HK-2 (cell line): ENCODE data around the gene TMEM258.
A peak's percentile ranks its signal among the peaks of the same experiment; 100 is the strongest.

Experiments
- DNase-seq: peaks from one replicate; pipeline ENCODE4 v3.0.0-alpha.2; 2018; ENCODE audit not compliant: unreplicated experiment

TMEM258 gene

DNA sequence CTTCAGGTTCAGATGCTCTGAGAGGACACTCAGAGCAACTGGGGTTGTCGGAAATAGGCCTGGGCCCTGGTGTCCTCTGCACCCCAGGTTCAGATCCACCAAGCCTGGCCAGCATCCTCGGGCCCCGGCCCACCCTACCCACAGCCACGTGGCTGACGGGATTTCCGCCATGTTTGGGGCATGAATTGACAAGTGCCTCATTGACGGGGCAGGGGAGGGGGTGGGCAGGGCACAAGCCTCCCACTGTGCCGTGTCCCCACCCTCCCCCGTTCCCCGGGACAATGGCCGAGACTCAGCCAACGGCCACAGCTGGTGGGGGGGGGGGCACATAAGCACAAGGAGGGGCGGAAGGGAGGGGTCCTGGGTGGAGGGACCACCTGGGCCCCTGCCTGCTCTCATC is 31.5 kb downstream of the TMEM258 start:
- no peak for DNase-seq

DNA sequence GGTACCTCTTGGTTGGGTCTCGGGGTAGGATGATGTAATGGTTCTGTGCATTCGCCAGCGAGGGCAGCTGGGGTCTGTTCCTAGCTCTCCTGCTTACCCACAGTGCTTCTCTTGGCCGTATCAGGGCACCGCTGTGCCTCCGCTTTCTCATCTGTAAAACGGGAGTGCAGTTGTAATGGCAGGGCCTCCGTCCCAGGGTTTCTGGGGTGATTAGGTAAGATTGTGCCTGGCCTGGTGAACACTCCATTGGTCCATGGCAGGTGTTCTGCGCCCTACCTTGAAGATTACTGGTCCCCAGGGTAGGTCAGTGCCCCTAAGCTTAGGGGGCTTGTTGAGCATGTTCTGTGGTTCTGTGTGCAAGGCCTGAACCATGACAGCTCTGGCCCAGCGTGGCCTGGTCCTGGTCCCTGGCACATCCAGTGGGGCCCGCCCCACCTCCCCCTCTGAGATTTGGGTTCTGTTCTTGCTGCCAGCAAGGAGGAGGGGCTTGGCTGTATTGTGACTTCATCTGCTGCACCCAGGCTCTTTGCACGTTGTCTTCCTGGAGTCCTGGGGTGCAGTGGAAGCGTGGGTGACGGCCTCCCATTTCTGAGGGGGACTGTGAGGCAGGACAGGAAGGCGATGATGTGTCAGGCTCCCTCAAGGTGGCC is 35.1 kb downstream of the TMEM258 start:
- DNase-seq = no peak

DNA sequence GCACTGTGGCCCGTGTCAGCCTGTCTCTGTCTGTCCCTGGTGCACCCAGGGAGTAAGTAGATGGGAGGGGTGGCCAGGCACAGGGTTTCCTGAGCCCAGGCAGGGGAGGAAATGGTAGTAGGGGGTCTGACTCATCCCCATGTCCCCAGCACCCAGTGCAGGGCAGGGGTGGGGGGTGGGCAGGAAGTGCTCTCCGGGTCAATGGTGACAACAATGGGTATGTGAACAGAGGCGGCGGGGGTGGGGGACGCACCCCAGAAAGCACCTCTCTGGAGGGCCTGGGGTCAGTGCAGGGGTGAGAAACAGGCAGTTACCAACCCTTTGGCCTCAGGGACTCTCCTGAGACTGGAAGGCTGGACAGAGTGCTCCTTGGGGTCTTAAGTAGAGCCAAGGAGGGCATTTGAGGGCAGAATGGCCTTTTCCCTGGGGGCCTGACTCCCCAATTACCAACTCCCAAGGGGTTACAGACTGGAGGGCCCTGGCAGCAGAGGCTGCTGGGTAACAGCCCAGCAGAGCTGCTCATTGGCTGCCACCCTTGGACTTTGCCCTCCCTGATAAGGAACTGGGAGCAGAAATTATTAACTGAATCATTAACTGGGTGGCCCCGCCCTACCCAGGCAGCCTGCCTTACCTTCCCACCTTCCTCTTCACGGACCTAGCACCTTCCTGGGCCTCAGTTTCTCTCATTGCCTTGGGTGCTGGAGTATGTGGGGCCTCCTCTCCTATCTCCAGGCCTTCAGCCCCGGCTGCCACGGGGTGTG is 35.8 kb downstream of the TMEM258 start:
- peak; percentile 80 for DNase-seq

DNA sequence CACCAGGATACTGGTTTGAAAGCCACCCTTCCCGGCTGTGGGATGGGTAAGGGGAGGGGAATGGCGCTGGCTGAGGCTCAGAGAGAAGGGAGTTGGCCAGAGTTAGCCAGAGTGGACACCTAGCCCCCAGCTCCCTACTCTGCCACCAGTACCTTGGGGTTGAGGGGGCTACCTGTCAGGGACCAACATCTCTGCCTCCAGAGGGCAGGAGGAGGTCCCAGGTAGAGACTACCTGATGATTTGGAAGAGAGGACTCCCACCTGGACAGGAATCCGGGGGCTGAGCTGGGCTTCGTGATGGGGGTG is 36.3 kb downstream of the TMEM258 start:
- no peak for DNase-seq

DNA sequence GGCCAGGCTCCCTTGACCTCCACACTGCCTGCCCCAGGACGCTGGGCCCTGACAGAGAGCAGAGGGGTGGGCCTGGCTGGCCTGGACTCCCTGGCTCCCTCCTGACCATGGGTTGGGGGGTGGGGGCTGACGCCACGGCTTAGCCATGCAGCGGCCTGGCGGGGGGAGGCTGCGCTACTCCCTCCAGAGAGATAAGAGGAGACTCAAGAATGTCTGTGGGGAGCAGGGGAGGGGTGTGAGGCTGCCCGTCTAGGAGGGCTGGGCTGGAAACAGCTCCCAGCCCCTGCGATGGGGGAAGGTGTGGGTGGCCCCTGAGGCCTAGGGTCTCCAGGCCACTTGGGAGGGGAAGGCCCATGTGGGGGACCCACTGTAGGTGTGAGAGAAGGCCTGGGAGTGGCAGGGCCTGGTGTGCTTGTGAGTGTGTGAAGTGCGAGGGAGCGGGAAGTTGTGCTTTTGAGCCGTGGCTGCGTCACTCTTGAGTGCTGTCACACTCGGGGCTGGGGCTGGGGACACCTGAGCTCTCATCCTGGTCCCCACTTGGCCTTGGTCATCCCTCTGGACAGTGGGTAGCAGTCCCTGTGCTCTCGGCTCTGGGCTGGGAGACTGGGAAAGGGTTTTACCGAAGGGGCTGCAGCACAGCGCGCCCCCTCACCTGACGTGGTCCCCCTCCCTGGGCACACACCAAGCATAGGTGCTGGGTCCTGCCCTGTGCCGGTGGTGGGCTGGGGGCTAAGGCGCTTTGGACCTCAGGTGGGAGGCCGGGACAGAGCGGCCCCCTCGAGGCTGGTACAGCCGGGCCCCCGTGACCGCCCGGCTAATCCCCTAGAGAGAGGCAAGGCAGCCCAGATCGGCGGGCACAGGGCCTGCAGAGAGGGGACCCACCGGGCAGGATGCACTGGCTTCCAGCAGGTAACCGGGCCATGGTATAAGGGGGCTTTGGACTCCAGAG is 37.6 kb downstream of the TMEM258 start:
- DNase-seq = no peak

DNA sequence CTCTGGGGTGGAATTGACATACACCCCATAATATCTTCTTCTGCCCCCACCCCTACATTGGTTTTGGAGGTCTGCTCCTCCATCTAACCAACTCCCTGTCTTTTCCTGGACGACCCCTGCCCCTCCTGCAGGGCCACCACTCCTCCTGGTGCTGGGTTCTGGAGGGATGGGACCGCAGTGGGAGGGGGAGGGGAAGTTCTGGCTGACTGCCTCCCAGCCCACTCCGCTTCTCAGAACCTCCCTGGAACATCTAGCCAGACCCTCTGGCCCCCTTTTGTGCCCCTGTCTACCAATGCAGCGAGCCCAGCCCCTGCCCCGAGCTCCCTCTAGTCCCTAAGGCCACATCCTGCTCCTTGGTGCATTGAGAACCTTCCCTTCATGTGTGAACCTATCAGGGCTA is 38.7 kb downstream of the TMEM258 start:
- no peak for DNase-seq

DNA sequence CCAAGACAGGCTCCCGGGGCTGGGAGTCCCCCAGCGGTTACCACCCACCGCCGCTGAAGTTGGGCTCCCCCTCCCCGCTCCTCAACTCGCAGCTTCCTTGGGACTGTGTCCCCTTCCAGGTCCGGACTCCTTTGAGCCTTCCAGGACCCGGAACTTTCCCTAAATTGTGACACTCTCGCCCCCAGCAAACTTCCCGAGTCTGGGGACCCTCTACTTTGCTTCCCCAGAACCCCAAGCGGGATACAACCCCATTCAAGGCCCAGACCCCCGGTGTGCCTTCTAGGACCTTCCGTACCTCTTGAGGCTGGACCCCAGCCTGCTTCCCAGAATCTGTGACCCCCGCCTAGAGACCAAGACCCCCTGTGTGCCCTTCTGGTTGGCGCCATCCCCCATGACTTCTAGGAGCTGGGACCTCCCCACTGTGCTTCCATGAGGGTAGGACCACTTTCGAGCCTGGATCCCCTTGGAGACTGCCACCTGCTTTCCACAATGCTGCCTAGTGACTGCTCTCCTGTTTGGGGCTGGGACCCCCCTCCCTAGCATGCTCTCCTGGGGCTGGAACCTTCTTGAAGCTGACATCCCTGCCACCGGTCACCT is 39.4 kb downstream of the TMEM258 start:
- DNase-seq = no peak

DNA sequence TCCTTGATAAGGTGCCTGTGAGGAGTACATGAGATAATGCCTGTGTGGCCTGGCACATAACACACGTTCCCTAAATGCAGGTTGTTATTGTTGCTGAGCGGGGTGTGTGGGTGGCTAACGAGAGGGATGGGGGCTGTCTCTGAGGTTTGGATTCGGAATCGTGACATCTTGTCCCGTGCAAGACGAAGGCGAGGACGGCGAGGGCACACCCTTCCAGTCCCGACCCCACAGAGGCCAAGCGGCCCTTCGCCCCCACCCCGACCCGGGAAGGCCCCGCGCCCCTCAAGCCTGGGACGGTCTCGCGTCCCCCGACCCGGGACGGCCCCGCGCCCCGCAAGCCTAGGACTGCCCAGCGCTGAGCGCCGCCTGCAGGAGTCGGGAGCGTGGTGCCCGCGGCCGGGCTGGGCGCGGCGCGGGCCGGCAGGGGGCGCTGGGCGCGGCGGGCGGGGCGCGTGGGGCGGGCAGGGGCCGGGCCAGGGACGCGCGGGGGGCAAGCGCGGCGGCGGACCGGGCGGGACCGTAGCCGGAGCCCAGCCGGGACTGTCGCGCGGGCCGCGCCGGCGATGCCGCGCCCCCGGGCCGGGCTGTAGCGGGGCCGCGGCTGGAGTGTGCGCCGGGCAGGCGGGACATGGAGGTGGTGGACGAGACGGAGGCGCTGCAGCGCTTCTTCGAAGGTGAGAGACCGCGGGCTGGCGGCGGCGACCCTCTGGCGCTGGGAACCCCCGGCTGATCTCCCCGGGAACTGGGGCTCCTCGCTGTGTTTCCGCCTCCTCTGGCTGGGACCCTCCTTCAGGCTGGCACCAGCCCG is 40.1 kb downstream of the TMEM258 start, which contains the start of gene MYRF:
Gene MYRF, plus strand, starts transcription at position 520 of the 808 bp plus-strand sequence. Its CDS starts 109 bp downstream, at position 629.
- DNase-seq = peak; percentile 65

DNA sequence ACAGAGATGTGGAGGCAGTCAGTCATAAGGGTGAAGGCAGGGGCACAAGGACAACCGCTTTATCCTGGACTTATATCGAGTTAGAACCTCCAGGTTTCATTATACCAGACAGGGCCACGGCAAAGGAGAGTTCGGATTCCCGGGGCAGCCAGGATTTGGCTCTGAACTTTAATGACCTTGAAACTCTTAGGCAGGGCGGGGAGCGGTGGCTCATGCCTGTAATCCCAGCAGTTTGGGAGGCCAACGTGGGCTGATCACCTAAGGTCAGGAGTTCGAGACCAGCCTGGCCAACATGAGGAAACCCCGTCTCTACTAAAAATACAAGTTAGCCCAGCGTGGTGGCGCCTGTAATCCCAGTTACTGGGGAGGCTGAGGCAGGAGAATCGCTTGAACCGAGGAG is 41.0 kb downstream of the TMEM258 start:
- no peak for DNase-seq

DNA sequence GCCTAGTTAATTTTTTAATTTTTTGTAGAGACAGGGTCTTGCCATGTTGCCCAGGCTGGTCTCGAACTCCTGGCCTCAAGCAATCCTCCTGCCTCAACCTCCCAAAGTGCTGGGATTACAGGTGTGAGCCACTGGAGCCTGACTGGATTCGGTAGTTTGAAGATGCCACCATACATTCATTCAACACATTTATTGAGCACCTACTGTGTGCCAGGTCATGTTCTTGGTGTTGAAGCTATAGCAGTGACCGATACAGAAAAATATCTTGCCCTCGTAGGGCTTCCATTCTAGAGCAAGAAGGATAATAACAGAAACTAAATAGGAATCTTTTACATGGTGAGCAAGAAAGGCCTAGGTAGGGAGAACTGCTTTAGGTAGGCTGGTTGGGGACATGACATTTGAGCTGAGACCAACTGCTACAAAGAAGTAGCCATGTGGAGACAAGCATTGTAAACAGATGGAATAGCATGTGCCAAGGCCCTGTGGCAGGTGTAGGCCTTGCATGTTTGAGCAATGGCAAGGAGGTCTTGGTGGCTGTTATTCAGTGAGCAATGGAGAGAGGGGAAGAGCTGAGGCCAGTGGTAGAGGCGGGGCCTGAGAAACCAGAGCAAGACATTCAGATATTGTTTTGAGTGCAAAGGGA is 41.6 kb downstream of the TMEM258 start:
- DNase-seq = no peak

DNA sequence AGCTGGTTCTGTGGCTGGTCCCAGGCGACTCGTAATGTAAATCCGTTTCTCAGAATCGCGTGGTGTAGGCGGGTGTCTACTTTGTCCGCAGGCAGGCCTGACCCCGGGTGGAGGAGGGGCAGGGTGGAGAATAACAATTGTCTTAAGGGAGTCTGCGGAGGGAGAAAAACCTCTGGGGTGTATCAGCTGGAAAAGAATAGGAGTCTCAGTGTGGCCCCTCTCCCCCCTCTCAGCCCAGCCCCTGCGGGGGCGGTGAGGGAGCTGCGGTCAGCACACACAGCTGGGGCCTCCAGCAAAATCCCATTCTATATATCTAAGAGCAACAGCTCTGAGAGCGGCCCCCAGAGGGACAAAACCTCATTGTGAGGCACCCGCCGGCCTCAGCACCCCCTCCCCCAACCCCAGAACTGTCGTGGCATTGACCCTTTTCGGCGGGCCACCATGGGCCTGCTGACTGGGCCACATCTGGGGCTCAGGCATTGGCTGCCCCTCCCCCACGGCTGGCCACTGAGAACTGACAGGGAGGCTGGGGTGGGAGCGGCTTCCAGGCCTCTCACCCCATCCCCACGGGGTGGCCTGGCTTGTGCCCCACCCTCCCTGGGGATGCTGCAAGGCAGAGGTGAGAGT is 42.7 kb downstream of the TMEM258 start:
- no peak for DNase-seq

DNA sequence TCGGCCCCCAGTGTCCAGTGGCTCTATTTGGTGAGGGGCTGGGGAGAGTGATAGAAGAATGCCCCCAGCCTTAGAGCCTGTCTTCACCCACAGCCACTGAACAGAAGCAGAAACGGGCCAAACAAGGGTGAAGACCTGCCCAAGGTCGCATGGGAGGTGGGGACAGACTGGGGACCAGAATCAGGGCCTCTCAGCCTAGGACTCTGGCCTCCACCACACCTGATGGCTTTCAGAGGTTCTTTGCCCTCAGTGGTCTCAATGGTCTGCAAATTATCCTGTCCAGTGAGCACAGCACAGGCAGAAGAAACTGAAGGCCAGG is 44.5 kb downstream of the TMEM258 start:
- no peak for DNase-seq

DNA sequence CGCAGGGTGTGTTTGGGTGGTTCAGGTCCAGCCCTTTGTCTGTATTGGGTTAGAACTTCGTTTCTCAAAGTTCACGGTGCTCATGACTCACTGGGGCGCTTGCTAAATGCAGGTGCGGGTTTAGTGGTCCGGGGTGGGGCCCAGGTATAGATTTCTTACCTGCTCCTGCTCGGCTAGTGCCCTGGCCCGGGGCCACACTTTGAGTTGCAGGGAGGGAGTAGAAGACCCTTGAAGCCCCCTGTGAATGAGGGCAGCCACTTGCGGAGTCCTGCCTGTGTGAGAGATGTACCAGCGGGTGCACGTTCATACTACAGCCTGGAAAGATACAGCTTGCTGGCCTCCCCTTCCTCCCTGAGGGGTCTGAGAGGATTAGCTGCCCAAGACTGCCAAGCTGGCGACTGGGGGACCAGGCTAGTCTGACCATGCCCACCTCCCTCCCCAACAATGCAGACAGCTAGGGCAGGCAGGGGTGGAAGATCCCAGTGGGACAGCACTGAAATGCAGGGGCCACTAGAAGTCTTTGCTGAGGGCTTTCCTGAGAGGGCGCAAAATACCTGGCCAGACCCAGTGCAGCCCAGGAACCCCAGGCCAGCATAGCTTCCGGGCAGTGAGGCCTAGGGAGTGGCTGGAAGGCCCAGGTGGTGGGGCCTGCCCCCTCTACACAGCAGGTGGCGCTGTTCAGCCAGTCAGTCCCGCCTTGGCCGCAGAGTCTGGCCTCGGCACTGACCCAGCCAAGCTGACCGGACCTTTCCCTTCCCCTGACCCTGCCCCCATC is 45.0 kb downstream of the TMEM258 start:
- DNase-seq = peak; percentile 78

DNA sequence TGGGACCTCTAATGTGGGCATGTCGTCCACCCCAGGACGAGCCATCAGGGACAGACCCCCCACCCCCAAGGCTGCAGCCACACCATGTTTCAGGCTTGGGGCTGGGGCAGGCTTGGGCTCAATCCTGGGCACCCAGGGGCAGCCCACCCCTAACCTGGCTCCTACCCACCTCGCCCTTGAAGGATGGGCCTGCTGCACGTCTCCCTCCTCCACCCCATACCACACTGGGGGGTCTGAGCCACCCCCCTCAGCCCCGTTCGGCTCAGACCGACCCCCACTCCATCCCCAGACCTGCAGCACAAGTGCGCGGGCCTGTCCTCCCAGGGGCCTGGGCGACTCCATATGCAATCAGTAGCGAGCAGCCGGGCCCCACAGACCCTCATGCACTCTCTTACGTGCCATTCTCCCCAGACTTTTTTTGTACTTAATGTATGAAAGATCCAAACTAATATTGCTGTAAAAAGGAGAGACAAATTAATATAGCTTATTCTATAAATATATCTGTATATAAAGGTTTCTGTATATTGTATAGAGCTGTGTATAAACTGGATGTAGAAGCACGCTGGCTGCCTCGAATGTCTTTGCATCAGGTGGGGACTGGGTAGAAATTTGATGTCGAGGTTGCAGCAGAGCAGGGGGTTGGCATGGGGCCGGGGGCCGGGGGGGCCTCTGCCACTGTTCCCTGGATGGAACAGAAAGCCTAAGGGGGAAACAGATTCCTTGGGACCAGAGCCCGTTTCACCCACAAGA is 45.8 kb downstream of the TMEM258 start:
- DNase-seq = no peak

DNA sequence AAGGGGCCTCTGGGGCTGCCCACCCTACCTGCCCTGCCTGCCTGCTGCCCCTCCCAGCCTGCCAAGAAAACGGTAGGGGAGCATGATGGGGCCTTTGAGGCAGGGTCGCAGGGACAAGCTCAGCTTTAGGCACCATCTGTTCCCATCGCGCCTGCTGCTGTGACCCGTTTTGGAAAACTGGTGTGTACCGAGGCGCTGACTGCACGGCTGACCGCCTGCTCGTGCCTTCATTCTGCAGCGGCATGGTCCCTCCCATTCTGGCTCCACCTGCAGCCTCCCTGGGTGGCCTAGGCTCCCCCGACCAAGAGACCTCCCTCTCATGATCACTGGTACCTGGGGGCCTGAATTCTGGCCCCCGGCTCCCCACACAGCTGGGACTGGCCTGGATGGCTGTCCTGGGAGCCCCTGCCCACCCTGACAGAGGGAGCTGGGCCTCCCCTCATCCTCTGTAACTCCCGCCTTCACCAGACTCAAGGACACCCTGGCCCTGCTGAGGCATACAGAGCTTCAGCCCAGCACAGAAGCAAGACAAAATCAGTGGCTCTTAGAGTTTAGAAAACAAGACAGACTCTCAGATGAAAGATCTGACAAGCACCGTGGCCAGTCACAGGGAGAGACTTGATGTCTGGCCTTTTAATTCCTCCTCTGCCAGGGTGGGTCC is 46.5 kb downstream of the TMEM258 start:
- no peak for DNase-seq

DNA sequence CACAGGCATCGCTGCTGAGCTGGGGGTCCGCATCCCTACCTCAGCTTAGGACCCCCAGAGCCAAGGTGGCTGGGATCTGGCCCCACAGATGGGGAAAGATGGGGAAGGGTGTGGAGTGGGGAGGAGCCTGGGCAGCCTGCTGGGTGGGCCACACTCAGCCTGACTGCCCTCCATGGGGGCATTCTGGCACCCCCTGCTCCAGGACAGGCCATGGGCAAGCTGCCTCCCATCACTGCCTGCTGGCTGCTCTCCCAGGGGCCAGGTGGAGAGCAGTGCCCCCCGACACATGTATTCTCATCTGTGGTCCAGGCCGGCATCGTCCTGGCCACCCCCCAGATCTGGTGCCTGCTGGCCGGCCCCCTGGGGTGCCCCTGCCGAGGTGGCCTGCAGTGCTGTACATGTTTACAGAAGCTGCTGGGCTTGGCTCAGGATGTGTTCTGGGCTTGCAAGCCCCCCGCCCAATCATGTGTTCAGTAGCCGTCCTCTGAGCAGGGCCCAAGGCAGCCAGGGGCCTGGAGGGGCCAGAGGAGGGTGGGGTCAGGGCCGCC is 47.7 kb downstream of the TMEM258 start:
- DNase-seq = no peak

DNA sequence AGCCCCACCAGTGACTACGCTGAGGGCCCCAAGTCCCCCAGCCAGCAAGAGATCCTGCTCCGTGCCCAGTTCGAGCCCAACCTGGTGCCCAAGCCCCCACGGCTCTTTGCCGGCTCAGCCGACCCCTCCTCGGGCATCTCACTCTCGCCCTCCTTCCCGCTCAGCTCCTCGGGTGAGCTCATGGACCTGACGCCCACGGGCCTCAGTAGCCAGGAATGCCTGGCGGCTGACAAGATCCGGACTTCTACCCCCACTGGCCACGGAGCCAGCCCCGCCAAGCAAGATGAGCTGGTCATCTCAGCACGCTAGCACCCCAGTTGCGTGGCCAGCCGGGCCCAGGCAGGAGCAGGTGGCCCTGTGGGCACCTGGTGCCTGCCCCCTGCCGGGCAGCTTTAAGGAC is 48.2 kb downstream of the TMEM258 start:
- no peak for DNase-seq

DNA sequence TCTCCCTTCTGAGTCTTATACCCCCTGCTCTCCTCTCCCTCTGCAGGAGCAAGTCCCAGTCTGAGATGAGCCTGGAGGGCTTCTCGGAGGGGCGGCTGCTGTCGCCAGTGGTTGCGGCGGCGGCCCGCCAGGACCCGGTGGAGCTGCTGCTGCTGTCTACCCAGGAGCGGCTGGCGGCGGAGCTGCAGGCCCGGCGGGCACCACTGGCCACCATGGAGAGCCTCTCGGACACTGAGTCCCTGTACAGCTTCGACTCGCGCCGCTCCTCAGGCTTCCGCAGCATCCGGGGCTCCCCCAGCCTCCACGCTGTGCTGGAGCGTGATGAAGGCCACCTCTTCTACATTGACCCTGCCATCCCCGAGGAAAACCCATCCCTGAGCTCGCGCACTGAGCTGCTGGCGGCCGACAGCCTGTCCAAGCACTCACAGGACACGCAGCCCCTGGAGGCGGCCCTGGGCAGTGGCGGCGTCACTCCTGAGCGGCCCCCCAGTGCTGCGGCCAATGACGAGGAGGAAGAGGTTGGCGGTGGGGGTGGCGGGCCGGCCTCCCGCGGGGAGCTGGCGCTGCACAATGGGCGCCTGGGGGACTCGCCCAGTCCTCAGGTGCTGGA is 48.8 kb downstream of the TMEM258 start:
- no peak for DNase-seq
